Erythroblast (primary cell): Measurements from ENCODE around the gene ACP2.

Experiments used
- DNase-seq, 2 experiments: peaks; one replicate each; lab custom pipeline; 2025; lab: John Stamatoyannopoulos, UW
- GATA1 ChIP-seq: IDR thresholded peaks from 2 replicates; pipeline ENCODE4 v1.6.1; 2011; ENCODE audit warnings: low read depth, mild to moderate bottlenecking, control low read depth, low read length, moderate library complexity
- POLR2A ChIP-seq: IDR thresholded peaks from 2 replicates; pipeline ENCODE4 v1.6.1; 2011; ENCODE audit warnings: mild to moderate bottlenecking, low read length

Gene ACP2, protein sequence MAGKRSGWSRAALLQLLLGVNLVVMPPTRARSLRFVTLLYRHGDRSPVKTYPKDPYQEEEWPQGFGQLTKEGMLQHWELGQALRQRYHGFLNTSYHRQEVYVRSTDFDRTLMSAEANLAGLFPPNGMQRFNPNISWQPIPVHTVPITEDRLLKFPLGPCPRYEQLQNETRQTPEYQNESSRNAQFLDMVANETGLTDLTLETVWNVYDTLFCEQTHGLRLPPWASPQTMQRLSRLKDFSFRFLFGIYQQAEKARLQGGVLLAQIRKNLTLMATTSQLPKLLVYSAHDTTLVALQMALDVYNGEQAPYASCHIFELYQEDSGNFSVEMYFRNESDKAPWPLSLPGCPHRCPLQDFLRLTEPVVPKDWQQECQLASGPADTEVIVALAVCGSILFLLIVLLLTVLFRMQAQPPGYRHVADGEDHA

DNA sequence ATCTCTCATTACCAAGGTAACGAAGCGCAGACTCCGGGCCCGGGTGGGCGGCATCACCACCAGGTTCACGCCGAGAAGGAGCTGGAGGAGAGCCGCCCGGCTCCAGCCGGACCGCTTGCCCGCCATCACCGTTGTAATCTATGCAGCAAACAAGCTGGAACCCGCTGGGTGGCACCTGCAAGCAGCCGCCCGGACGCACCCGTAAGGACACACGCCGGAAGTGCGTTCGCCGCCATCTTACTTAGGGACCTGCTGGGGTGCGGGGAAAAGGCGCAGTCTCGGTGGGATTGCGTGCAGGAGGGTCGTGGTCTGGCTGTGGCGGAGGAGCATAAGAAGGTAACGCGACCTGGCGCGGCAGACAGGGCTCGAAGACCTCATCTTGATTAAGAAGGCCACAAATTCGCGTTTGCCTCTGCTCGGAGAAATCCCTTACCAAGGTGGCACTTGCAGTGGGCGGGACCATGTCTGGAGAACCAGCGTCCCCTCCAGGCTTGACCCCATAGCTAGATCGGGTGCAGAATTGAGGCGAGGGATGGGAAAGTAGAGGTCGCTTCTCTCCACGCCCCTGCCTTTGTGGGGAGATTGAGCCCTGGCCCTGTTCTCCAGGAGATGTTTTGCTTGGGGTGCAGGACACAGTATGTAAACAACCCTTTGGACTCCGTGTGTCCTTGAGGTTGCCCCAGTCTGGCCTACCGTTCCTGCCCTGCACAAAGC is at the start of gene ACP2:
TSS of gene ACP2 (minus strand) at position 151 of the 714 bp plus-strand sequence. CDS start at position 126, 25 bp downstream.
- DNase-seq: peak; percentile 95 to 96
- TF ChIP-seq POLR2A: peak; percentile 93
- TF ChIP-seq GATA1: no peak

DNA sequence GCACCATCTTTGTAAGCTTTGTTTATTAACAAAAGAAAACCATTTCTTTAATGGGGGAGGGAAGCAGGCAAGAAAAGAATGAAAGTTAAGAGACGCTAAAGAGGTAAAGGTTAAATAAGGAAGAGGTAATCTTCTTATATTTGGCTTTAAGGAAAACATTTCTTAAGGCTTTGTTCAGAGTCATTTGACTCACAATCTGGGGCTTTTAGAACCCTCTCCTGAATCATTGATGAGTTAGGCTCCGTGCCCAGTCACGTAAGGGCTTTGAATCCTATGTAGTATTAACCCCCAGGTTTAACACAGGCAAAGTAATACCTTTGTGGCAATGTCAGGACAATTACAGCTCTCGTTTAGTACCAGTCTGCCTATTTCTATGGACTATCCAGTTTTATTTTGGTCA is 47.4 kb upstream of the ACP2 start:
- no peak for DNase-seq

DNA sequence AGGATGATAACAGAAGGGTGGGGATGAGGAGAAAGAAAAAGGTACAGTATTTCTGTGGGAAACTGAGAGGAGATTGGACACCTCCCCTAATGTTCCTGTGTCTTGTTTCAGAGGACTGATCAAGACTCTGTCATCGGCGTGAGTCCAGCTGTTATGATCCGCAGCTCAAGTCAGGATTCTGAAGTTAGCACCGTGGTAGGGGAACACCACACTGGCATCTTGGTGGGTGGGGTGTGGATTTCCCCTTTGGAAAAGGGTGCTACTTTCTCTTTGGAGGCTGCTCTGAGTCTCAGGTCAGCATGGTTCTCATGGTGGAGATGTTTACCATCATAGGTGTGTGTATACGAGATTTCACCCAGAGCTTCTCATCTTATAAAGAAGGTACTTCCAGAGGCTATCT is 46.8 kb upstream of the ACP2 start:
- TF ChIP-seq POLR2A (no peak), GATA1 (no peak)
- DNase-seq: no peak

More for the DNA sequence above, 47.4 kb upstream of the ACP2 start:
- TF ChIP-seq POLR2A: no peak
- no peak for TF ChIP-seq GATA1

DNA sequence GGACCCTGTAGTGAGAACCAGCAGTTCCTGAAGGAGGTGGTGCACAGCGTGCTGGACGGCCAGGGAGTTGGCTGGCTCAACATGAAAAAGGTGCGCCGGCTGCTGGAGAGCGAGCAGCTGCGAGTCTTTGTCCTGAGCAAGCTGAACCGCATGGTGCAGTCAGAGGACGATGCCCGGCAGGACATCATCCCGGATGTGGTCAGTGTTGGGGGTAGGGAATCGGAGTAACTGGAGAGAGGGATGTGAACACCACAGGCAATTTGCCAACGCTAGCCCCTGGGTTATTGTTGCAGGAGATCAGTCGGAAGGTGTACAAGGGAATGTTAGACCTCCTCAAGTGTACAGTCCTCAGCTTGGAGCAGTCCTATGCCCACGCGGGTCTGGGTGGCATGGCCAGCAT is 41.2 kb upstream of the ACP2 start:
- DNase-seq: no peak
- TF ChIP-seq POLR2A (no peak), GATA1 (no peak)

DNA sequence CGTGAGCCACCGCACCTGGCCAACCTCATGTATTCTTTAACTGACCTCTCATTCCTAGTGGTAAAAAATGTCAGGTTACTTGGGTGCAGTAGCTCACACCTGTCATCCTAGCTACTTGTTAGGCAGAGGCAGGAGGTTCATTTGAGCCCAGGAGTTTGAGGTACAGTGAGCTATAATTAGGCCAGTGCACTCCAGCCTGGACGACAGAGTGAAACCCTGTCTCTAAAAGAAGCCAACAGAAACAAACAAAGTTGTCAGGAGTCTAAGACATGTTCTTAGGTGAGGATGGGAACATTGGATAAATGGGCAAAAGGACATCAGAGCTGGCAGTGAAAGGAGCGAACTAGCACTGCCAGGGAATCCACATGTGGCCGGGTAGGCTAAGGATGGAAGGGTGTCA is 39.5 kb upstream of the ACP2 start:
- no peak for DNase-seq
- TF ChIP-seq GATA1 (no peak), POLR2A (no peak)

DNA sequence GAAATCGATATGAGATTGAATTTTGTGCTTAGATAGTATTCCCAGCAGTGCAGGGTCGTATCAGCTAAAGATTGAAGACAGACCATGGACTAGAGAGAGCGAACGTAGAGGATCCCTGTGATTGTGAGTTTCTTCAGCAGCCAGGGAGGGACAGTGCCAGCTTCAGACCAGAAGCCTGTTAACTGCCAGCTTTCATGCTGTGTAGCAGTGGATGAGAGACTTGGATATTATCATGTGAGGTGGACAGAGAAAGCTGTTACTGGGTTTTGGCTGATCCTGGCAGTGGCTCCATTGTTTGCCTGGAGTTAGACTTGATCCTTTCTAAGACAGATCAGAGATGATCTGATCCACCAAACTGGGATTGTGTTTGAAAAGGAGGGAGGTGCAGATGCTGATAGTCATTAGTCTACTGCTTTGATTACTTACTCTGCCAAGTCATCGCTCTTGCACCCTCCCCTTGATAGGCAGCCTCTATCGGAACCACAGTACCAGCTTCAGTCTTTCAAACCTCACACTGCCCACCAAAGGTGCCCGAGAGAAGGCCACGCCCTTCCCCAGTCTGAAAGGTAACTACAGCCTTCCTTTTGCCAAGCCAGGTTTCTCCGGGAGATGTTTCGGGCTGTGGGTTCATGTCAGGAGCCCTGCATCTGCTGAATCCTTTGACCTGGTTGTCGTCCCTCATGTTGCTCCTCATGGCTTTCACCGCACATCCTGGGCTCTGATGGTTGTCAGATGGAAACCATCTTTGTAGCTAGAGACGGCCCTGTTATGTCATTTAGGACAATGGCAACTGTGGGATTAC is 37.6 kb upstream of the ACP2 start:
- no peak for TF ChIP-seq GATA1
- DNase-seq: no peak

DNA sequence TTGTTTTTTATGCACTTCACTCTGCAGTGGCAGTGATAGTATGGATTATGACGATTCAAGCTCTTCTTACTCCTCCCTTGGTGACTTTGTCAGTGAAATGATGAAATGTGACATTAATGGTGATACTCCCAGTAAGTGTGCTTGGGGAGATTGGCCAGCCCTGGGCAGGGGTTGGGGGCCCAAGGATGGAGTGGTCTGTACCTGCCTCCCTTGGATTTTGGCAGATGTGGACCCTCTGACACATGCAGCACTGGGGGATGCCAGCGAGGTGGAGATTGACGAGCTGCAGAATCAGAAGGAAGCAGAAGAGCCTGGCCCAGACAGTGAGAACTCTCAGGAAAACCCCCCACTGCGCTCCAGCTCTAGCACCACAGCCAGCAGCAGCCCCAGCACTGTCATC is 35.5 kb upstream of the ACP2 start:
- no peak for TF ChIP-seq POLR2A
- DNase-seq: no peak

DNA sequence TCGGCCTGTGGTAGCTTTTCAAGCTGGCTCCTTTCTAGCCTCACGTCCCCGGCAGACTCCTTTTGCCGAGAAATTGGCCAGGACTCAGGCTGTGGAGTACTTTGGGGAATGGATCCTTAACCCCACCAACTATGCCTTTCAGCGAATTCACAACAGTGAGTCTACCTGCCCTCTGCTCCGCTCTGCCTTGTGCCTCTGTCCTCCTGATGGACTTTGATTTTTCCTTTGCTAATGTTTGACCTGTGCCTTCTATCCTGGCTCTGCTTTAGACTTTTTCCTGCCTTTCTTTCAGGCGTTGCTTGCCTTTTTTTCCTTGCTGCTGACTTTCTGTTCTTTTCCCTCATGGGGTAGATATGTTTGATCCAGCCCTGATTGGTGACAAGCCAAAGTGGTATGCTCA is 33.8 kb upstream of the ACP2 start:
- TF ChIP-seq POLR2A: no peak

DNA sequence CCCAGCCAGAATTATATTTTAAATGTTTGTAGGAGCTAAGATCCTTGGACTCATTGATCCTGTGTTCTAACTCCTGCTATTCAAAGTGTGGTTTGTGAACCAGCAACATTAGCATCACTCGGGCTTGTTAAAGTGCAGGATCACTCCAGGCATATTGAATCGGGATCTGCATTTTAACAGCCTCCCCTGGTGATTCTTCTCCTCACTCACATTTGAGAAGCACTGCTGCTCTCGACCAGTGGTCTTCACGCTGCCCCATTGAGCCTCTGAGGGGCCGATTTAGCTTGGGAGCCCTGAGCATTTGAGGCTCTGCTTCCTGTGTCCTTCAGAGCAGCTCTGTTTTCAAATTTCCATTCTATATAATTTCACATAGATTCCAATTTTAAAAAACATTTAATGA is 32.2 kb upstream of the ACP2 start:
- no peak for TF ChIP-seq POLR2A
- no peak for TF ChIP-seq GATA1
- DNase-seq: no peak

More for the DNA sequence above, 33.8 kb upstream of the ACP2 start:
- no peak for DNase-seq

DNA sequence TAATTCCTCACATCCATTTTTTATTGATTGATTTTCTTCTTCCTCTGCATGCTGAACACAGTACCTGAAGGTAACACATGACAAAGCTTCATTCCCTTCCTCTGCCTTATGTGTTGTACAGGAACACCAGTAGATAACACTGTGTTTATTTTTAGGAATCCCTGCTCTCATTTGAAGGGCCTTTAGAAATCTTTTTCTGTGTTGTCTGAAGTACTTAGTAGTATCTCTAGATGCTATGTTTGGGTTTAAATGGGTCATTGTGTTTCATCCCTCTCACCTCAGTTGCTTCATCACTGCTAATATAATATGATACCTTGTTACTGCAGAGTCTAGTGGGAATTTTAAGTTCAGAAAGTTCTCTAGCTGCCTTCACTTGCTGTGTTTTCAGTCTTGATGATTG is 31.5 kb upstream of the ACP2 start:
- DNase-seq: no peak

DNA sequence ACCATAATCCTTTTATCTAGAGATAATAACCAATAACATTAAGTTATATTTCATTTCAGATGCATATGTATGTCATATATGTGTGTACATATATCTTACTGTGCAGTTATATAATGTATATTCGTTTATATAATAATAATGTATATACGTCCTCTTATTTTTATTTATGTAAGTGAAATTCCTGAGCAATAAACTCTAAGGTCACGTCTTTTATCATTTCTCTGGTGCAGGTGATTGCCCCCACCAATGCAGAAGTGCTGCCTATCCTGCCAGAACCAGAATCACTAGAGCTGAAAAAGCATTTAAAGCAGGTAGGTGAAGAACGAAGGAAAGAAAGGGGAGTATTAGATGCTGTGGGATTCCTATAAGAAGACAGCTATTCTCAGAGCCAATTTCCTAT is 30.2 kb upstream of the ACP2 start:
- no peak for TF ChIP-seq POLR2A
- no peak for TF ChIP-seq GATA1
- no peak for DNase-seq

More for the DNA sequence above, 31.5 kb upstream of the ACP2 start:
- no peak for TF ChIP-seq GATA1
- TF ChIP-seq POLR2A: no peak

DNA sequence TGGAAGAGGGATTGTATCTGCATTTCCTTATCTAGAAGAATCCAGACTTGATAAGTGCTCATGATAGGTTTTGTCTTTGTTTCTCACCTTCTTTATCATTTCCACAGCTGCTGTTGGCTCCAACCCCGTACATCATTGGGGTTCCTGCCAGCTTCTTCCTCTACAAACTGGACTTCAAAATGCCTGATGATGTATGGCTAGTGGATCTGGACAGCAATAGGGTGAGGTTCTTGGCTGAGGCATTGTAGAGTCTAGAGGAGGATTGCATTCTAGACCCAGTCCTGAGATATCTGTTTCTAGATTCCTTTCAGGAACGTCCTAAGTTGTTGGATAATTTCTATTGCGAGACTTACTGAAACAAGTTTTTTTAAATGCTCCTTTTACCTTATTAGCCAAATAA is 29.4 kb upstream of the ACP2 start:
- peak; percentile 41 to 68 for DNase-seq
- TF ChIP-seq POLR2A (no peak), GATA1 (no peak)

DNA sequence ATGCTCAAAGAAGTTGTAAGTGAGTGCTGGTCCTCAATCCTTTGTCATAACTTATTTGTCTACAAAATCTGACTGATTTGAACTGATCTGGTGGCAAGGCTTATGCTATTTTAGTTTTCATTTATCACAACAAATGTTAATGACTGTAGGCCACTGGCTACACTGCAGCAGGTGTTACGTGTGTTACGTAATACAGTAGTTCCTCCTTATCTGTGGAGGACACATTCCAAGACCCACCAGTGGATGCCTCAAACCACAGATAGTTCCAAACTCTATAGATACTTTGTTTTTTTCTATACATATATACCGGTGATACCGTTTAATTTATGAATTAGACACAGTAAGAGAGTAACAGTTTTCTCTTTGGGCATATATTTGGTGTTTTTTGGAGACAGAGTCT is 28.3 kb upstream of the ACP2 start:
- DNase-seq: peak; percentile 50 to 66
- TF ChIP-seq GATA1: no peak
